ENCODE results near the gene TXNRD2.
A peak's percentile ranks its signal among the peaks of the same experiment; 100 is the strongest.
"Not testable (repeated sequence)": the region's sequence is repeated elsewhere in the genome, so short reads cannot be mapped to it uniquely, and the experiment has no call there.

The TXNRD2 gene

GRCh38 chr22:19923914-19924513, 17.6 kb downstream of the TXNRD2 start:
- no peak for DNase-seq (ENCODE audit: low spot score)

DNA sequence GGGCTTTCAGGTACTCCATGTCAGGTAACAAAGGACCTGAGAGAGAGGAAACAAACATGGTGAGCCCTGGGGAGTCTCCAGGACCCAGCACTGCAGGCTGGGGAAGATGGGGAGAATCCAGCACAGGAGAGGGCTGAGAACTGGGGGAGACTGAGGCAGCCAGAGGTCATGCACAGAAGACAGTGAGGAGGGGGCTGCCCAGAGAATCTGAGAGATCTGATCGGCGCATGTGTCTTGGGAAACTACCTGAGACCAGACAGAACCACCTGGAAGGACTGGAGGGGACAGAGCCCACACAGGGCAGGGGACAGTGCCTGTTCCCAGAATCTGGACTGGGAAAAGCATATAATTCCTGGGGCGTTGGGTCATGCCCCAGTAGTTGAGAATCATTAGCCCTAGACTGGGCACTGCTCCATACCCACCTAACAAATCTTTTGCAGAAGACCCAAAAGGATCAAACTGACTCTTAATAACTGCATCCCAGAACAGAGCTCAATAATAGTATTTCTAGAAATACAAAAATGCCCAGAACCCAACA, 20.0 kb downstream of the TXNRD2 start:
- no peak for DNase-seq (ENCODE audit: low spot score)

DNA sequence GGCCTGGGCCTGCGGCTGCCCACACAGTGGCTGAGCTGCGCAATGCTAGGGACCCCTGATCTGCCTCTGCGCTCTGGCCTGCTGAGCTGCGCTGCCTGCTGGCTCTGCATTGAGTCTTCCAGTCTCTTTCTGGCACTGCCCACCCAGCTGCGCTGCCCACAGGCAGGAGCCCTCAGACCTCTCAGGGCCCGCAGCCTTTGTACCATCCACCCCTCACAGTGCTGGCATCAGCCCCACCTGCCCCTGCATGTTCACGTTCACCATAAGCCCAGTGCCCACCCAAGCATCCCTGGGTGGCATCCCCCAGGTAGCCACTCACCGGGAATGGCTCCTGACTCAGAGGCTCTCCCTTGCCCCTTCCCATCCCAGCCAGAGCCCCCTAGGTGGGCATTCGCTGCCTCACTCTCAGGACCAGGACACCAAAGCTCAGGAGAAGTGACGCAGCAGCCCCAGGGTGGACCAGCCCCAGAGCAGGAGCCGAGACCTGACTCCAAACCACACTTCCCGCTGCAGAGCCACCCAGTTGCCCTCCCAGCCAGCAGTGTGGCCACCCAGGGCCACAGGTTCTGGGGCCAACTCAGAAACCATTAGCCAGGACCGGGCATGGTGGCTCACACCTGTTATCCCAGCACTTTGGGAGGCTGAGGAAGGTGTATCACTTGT, 21.8 kb downstream of the TXNRD2 start:
- no peak for DNase-seq (ENCODE audit: low spot score)

DNA sequence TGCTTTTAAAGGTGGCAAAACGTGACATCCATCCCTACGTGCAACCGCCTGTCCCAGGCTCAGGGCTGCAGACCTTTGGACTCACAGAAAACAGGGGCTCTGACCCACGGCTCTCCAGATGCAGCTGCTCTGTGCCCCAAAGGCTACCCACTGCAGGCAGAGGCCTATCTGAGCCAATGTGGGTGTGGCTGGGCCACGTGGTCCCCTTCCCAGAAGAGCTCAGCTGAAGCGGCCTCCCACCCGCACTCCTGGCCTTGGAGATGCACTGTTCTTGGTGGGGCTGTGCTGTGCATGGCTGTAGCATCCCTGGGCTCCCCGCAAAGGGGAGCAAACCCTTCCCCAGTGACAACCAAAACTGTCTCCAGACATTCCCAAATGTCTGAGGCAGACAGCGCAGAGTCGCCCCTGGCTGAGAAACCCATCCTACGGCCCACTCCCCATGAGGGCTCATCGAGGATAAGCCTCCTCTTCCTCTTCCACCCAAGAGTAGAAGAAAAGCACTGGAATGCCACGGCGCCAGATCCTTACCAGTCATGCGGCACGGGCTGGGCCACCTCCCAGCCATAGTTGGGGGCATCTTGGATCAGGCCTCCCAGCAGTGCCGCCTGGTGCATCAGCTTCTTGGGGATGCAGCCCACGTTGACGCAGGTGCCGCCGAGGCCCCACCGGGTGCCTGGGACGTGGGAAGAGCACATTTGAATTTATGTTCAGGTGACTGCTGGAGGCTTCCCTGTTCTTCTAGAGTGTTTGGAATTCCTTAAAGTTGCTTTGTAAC, 23.1 kb downstream of the TXNRD2 start:
- DNase-seq (ENCODE audit: low spot score), result no peak

DNA sequence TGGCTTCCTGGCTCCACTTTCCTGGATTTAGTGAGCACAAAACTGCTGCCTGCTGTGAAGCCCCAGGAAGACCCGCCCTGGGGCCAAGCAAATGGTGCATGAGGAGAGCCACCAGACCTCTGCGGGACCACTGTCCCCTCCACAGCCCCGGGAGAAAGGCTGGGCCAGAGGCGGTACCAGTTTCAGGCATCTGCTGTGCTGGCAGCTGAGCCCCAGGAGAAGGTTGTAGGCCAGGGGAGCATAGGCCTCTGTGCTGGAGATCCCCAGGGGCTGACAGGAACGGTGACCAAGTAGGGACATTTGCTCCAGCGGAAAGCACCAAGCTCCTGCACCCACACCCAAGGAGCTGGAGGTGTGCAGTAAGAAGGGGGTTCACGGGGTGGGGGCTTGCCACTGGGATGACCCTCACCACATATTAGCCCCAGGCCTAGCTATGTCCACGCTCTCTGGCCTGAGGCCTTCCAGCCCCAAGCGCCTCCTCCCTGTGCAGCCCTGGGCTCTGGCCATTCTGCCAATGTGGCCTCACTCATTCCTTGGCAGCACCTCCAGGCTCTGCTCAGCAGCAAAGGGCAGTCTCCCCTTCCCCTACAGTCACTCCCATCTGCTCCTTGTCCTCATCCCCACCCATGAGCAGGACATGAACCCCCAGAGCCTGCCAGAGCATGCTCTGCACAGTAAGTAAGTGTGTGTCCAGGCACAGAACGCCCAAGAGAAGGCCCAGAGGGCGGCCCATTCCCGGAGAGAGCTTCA, 24.1 kb downstream of the TXNRD2 start:
- no peak for DNase-seq (ENCODE audit: low spot score)

- DNase-seq (ENCODE audit: low spot score), result no peak
These were observed 24.7 kb downstream of the TXNRD2 start for GRCh38 chr22:19916941-19917340.

DNA sequence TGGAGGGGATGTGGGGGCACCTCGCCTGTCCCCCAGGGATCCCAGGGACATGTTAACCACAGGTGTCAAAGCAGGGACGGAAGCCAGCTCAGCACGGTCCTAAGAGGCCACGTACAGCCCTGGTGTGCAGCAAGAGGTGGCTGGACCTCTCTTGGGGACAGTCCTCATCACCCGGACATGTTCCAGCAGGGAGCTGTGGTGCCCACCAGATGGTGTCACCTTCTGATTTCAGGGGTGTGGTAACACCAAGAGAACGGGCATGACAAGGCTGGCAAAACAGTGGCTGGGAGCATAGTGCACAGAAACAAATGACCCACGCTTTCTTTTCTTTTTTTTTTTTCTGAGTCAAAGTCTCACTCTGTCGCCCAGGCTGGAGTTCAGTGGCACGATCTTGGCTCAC, 25.6 kb downstream of the TXNRD2 start:
- no peak for DNase-seq (ENCODE audit: low spot score)

DNA sequence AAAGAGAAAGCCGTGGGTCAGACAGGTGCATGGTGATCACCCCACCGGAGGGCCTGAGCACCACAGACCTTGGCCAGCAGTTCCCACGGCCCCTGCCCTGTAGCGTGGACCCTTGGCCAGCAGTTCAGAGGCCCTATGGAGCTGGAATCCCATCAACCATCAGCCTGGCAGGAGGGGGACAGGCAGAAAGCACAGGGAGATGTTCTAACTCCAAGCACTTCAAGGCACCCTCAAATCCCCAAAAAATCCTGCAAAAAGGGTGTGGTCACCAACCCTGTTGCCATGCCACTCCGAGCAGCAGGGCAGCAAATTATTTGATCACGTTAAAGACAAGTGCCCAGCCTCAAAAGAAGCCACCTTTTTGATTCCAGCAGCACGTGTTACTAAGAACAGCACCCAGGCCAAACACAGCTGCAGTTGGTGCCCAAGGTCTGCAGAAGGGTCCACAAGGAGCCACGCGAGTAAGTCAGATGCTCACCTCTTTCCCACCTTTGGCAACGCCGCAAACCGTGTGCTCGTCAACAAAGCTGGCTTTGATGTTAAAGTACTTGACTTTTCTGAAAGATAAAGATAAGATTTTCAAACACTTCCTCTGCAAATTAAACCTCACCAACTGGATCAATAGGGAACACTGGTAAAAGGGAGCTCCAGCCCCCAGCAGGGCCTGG, 26.2 kb downstream of the TXNRD2 start:
- DNase-seq (ENCODE audit: low spot score), result no peak

- DNase-seq (ENCODE audit: low spot score), result no peak
These were observed 27.2 kb downstream of the TXNRD2 start for GRCh38 chr22:19914201-19914943.

- DNase-seq (ENCODE audit: low spot score), result no peak
These were observed 28.2 kb downstream of the TXNRD2 start for GRCh38 chr22:19913337-19913936.

- no peak for DNase-seq (ENCODE audit: low spot score)
These were observed 29.2 kb downstream of the TXNRD2 start for GRCh38 chr22:19912271-19912999.

DNA sequence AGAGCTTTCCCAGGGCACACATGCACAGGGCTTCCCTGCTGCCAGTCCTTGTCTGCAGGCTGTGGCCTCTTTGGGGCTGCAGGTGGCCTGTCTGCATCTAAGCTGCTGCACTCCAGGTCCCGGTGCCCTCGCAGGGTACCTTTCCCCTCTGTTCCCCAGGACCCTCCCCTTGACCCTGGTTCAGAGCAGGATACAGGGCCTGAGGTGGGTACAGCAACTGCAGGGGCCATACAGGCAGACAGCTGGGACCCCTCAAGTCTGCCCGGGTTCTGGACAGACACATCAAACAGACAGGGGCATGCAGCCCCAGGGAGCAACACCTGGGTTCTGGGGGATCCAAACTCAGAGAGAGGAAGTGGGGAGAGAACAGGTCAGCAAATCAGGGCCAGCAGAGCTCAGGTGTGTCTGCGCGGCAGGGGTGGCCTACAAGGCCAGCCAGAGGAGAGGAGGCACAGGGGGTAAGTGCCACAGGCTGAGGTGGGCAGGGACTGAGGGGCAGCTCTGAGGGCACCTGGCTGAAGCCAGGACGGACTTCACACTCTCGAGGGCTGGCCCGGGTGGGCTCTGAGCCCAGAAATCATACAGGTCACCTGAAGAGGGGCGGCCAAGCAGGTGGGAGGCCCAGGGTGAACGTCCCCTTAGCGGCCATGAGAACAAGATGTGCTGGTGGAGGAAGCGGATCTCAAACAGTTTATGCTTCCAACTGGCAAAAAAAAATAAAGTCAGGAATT, 29.9 kb downstream of the TXNRD2 start:
- DNase-seq (ENCODE audit: low spot score), result no peak

- DNase-seq (ENCODE audit: low spot score), result no peak
These were observed 31.4 kb downstream of the TXNRD2 start for GRCh38 chr22:19910180-19910744.

DNA sequence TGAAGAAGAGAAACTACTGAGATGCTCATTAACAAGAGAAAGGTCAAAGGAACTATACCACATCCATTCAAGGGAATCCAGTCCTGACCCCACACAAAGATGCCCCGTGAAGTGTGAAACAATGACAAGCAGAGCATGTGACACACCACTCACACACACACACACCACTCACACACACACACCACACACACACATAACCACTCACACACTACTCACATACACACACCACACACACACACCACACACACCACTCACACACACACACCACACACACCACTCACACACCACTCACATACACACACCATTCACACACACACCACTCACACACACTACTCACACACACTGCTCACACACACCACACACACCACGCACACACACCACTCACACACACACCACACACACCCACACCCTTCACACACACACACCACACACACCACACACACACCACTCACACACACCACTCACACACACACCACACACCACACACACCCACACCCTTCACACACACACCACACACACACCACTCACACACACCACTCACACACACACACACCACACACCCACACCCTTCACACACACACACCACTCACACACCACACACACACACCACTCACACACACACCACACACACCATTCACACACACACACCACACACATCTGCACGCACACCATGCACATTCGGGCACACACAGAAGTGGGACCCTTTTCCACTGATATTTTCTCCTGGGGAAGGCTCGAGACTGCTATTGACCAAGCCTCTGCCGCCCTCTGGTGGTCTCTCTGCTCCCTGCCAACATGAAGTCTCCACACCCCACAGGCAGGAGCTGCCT, 32.1 kb downstream of the TXNRD2 start:
- DNase-seq (ENCODE audit: low spot score), result peak; percentile 96

GRCh38 chr22:19907902-19908301, 33.7 kb downstream of the TXNRD2 start:
- DNase-seq (ENCODE audit: low spot score), result not testable (repeated sequence)

DNA sequence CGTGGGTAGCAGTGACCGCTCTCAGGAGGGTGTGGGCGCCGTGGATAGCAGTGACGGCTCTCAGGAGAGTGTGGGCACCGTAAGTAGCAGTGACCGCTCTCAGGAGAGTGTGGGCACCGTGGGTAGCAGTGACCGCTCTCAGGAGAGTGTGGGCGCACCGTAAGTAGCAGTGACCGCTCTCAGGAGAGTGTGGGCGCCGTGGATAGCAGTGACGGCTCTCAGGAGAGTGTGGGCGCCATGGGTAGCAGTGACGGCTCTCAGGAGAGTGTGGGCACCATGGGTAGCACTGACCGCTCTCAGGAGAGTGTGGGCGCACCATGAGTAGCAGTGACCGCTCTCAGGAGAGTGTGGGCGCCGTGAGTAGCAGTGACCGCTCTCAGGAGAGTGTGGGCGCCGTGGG, 34.8 kb downstream of the TXNRD2 start:
- not testable (repeated sequence) for DNase-seq (ENCODE audit: low spot score)

- DNase-seq (ENCODE audit: low spot score), result no peak
These were observed 36.0 kb downstream of the TXNRD2 start for GRCh38 chr22:19905347-19906276.

Measured in HuH-7 (cell line).